Fibroblast of villous mesenchyme (primary cell): Measurements from ENCODE around the gene ADAM19. TPM values are rescaled to one million over a fixed set of nuclear protein-coding genes. Genes with fewer than 3 reads are reported as not detected.

Experiments
- DNase-seq: peaks from one replicate; pipeline ENCODE4 v3.0.0-alpha.2; 2010; ENCODE audit warnings: low read depth
- H3K4me3 ChIP-seq: 2 replicates; pipeline ENCODE4 v1.5.1; 2011; ENCODE audit warnings: low read depth, mild to moderate bottlenecking, low read length
- total RNA-seq: library from RNA; depleted of rRNA; stranded (reverse); fragments of >200 nt; gene quantifications from 2 replicates; pipeline ENCODE4 v1.2.3, GENCODE V29; 2012
- TF ChIP-seq, protein P1 (sequence below): IDR thresholded peaks from 2 replicates; pipeline ENCODE4 v1.5.1; 2012; ENCODE audit warnings: low read depth, mild to moderate bottlenecking, low read length; ENCODE audit not compliant: insufficient read depth

ADAM19 gene
- total RNA-seq, 1 donor = 89.8 TPM

DNA sequence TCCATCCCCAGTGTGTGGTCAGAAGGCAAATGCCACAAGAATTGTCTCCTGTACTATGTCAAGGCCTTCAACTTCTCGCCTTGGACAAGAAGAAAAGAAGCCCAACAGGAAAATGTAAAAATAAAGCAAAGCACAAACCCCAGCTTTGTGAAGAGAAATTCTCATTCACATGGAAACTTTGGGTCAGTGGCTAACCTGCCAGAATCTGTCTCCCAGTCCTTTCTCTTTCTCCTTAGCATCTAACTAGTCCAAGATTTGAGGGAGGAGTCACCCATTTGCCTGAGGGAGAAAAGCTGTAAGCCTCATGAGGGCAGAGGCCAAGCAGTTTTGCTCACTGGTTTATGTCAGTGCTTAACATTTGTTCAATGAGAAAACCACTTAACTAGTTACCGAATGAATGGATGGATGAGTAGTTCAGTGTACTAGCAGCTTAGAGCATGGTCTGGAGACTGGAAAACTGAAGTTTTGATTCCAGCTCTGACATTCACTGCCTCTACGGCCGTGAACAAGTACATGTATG is 36.0 kb downstream of the ADAM19 start:
- H3K4me3 ChIP-seq = no peak overlapping the region
- TF ChIP-seq, protein P1, sequence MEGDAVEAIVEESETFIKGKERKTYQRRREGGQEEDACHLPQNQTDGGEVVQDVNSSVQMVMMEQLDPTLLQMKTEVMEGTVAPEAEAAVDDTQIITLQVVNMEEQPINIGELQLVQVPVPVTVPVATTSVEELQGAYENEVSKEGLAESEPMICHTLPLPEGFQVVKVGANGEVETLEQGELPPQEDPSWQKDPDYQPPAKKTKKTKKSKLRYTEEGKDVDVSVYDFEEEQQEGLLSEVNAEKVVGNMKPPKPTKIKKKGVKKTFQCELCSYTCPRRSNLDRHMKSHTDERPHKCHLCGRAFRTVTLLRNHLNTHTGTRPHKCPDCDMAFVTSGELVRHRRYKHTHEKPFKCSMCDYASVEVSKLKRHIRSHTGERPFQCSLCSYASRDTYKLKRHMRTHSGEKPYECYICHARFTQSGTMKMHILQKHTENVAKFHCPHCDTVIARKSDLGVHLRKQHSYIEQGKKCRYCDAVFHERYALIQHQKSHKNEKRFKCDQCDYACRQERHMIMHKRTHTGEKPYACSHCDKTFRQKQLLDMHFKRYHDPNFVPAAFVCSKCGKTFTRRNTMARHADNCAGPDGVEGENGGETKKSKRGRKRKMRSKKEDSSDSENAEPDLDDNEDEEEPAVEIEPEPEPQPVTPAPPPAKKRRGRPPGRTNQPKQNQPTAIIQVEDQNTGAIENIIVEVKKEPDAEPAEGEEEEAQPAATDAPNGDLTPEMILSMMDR = no peak
- DNase-seq = peak; percentile 72

DNA sequence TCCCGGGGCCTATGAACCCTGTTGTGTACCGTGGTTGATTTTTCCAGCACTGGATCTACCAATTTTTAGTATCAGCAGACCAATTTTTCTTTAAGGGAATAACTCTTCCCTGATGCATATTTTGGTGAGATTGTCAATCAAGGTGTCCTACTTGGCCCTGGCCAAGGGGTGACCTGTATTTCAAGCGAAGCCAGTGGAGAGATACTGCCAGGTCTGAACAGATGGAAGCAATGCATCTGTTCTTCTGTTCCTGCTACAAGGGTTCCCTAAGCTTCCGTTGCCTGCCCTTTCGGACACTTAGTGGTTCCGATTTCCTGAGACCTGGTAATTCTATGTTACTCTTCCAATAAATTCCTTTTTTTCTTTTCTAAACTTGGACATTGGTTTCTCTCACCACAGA is 37.3 kb downstream of the ADAM19 start:
- no peak for DNase-seq
- TF ChIP-seq, protein P1 = no peak
- H3K4me3 ChIP-seq = no peak overlapping the region

DNA sequence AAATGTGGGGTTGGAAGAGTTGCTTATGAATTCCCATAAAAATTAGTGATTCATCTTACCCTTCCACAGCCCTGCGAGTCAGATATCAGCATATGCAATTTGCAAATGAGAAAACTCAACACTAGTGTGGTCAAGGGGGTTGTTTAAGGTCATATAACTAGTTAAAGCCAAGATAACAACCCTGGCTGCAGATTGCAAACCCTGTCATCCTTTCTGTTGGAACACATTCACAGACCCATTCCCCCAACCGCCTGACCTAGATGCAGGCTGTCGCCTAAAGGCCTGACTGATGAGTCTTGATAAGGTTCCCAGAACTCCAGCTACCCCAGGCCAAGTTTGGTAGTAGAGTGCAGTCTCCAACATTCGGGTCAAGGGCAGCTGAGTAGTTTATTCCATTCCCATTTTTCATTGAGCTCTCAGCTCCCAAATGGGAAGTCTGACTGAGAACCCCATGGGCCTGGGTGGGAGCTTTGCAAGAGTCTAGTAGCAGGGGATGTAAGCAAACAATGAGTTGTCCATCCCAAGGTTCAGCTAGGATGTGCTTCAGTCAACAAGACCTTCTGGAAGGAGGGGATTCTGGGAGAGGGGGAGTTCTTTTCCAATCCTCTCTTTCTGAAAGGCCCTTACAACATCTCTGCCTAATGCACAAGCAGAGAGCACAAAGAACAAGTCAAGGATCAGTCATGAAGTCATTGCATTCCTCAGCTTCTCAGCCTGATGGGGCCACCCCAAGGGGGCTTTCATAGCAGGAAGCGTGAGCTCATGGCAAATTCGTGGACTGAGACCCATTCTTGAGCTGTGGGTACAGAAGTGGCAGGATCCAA is 40.3 kb downstream of the ADAM19 start:
- peak; percentile 92 for DNase-seq
- H3K4me3 ChIP-seq = no peak overlapping the region
- TF ChIP-seq, protein P1 = no peak

DNA sequence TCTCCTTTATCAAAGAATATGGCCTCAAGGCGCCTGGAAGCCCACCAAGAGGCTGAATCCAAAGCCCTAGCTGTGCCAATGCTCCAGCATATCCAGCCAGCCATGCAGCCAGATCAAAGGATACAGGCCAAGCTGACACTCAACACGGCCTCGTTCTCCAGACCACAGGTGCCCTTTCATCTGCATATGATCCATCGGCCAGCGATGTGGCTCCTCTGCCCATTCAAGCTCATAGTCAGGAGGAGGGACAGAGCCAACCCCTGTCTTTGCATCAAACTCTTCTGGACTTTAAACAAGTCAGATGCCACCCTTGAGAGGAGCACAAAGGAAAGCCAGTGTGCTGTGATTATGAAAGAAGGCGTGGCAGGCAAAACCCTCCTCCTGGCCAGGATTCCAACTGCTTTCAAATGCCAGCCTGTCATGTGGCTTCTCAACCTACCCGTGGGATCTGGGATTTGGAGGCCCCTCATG is 42.5 kb downstream of the ADAM19 start:
- TF ChIP-seq, protein P1 = no peak
- DNase-seq = no peak
- H3K4me3 ChIP-seq = no peak overlapping the region

DNA sequence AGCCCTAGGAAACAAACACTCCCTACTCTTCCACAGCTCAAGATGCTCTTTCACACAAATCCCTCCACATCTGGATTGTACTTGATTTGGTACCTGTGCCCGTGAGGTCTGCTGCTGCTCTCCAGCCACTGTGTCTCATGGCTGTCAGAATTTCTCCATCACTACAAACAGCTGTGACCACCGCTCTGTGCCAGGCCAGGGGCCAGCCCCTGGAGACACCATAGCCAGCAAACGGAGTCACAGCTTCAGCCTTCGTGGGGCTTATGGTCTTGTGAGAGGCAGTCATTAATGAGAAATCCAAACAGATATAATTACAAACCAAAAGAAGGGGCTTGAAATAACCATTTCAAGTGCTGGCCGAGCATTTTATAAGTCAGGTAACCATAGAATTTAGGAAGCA is 43.6 kb downstream of the ADAM19 start:
- DNase-seq = no peak
- no peak overlapping the region for H3K4me3 ChIP-seq
- TF ChIP-seq, protein P1 = no peak

DNA sequence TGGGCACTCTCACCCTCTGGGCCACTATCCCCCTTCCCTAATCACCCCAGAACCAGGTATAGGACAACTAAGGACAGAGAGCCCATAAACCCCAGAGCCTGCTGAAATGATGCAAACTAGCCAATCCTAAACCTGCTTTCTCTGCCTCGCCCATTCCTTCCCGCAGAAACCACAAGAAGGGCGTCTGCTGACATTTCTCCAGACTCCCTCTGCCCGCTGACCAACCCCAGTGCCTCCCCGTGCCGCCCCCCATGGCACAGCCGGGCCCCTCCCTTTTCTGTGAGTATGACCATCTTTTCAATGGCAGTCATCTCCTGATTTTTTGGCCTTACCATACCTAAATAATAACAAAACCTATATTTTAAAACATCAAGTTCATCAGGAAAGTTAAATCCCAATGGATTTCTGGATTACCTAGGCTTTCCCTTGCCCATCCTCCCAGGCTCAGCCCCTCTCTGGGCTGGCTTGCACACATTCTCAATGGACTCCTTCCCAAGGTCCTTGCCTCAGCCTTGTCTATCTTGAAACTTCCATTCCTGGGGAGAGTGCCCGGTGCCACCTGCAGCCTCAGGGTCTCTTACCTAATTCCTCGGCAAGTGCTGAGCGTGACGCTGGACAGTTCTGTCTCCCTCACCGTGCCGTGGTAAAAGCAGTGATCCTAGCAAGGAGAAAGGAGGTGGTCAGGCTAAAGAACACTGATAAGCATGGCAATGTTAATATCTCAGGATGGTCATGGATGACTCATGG is 45.2 kb downstream of the ADAM19 start:
- TF ChIP-seq, protein P1 = no peak
- DNase-seq = no peak
- H3K4me3 ChIP-seq = no peak overlapping the region
